ENCODE results near the gene ZDHHC14. TPM values are rescaled to one million over a fixed set of nuclear protein-coding genes. Genes with fewer than 3 reads are reported as not detected.

The ZDHHC14 gene
- total and polyA plus RNA-seq, 2 of the 8 experiments (the other 6 are each of a cell fraction or from before 2014, with no cell fraction given) = 2.9 to 5.3 TPM

GRCh38 chr6:157613011-157613522 lies 232.1 kb downstream of the ZDHHC14 start (continued):
- TF ChIP-seq TAF1 (IDR thresholded peaks at IDR 0.05; ENCODE audit: low read depth, low read length) = no peak
